Astrocyte of the cerebellum (primary cell): ENCODE results near the gene COPZ2.
A peak's percentile ranks its signal among the peaks of the same experiment; 100 is the strongest.
"Not testable (repeated sequence)": the region's sequence is repeated elsewhere in the genome, so short reads cannot be mapped to it uniquely, and the experiment has no call there.

ENCODE experiments used
- DNase-seq: peaks from one replicate; pipeline ENCODE4 v3.0.0-alpha.2; 2011; ENCODE audit warnings: low read depth
- H3K4me3 ChIP-seq: 2 replicates; pipeline ENCODE4 v1.5.1; 2011; ENCODE audit warnings: mild to moderate bottlenecking, low read depth, low read length, moderate library complexity
- CTCF ChIP-seq: IDR thresholded peaks from 2 replicates; pipeline ENCODE4 v1.5.1; 2012; ENCODE audit warnings: low read length, low read depth, moderate library complexity, mild to moderate bottlenecking; ENCODE audit errors: missing control alignments
- in situ Hi-C: cut with HindIII; loops from 2 replicates; pipeline ENCODE4 v1.10.0; 2017; ENCODE audit warnings: low sequenced_read_pairs

The COPZ2 gene

GRCh38 chr17:47989159-47989558, 48.4 kb downstream of the COPZ2 start:
- no peak overlapping the region for H3K4me3 ChIP-seq
- TF ChIP-seq CTCF = no peak
- DNase-seq = no peak
- in situ Hi-C loops = no loop called here

GRCh38 chr17:47988445-47988844, 49.2 kb downstream of the COPZ2 start:
- H3K4me3 ChIP-seq, DNase-seq, in situ Hi-C loops: not testable (repeated sequence)

GRCh38 chr17:47987240-47987835, 50.3 kb downstream of the COPZ2 start:
- no peak for DNase-seq
- no peak overlapping the region for H3K4me3 ChIP-seq
- TF ChIP-seq CTCF = peak; percentile 3
- in situ Hi-C loops = no loop called here

GRCh38 chr17:47986520-47986919, 51.1 kb downstream of the COPZ2 start:
- TF ChIP-seq CTCF = no peak
- no peak for DNase-seq
- in situ Hi-C loops = no loop called here

GRCh38 chr17:47983492-47984223, 53.9 kb downstream of the COPZ2 start:
- in situ Hi-C loops = loop anchor here (5.0 kb wide), 1 partner anchor 34 kb away; no protein-coding TSS in a partner anchor
- no peak for DNase-seq
- TF ChIP-seq CTCF = no peak
- H3K4me3 ChIP-seq = no peak overlapping the region

More at GRCh38 chr17:47986520-47986919, 51.1 kb downstream of the COPZ2 start:
- no peak overlapping the region for H3K4me3 ChIP-seq

- in situ Hi-C loops = loop anchor here (5.0 kb wide), 1 partner anchor 34 kb away; no protein-coding TSS in a partner anchor
- no peak overlapping the region for H3K4me3 ChIP-seq
- no peak for TF ChIP-seq CTCF
- DNase-seq = no peak
Measured at GRCh38 chr17:47982645-47983390, 54.8 kb downstream of the COPZ2 start.
